Endothelial cell of umbilical vein (primary cell): ENCODE data around the gene RALB. TPM values are rescaled to one million over a fixed set of nuclear protein-coding genes. Genes with fewer than 3 reads are reported as not detected.

ENCODE experiments used
- BruUV-seq: library from RNA; stranded (reverse); fragments of 400-500 nt; replicated peaks from 2 replicates; lab custom pipeline; 2021; lab: Mats Ljungman, UMichigan
- CTCF ChIA-PET: fragments of 300-600, 350-600 bp; sonication (Branson Sonifier 250); formaldehyde crosslinking; loops from one replicate; lab custom pipeline; 2021; ENCODE audit warnings: antibody characterized with exemption, inconsistent platforms; lab: Charles Lee
- POLR2A ChIA-PET: fragments of 300-600, 350-600 bp; sonication (Branson Sonifier 250); formaldehyde crosslinking; loops from one replicate; lab custom pipeline; 2021; ENCODE audit warnings: antibody characterized with exemption, inconsistent platforms; lab: Charles Lee
- DNase-seq: peaks from one replicate; pipeline ENCODE4 v3.0.0-alpha.2; 2011; ENCODE audit warnings: low read depth, low spot score
- FAIRE-seq: peaks from 2 replicates; lab custom pipeline; 2011; peaks lifted over from hg19 to GRCh38; lab: Jason Lieb, UNC
- H2AFZ ChIP-seq: 2 replicates; pipeline ENCODE4 v1.6.0; 2012; ENCODE audit warnings: low read depth, low read length, control low read depth, inconsistent platforms
- H3K27ac ChIP-seq: 2 replicates; pipeline ENCODE4 v1.5.1; 2011; ENCODE audit warnings: low read depth, mild to moderate bottlenecking, control low read depth, low read length, moderate library complexity; ENCODE audit not compliant: insufficient read depth
- H3K27me3 ChIP-seq, 2 experiments: 2 replicates each; pipeline versions ENCODE4 v1.6.0 to v1.6.1; 2011; ENCODE audit warnings: low read length in 2 of 2, mixed read lengths in 1 of 2; ENCODE audit not compliant: control insufficient read depth in 2 of 2, insufficient read depth in 2 of 2
- H3K36me3 ChIP-seq, 2 experiments: 2 replicates in 1 of 2; 3 replicates in 1 of 2; pipeline ENCODE4 v1.5.1; 2011; ENCODE audit warnings: low read length in 2 of 2, mild to moderate bottlenecking in 1 of 2, moderate library complexity in 1 of 2; ENCODE audit not compliant: control insufficient read depth in 2 of 2, insufficient read depth in 2 of 2; ENCODE audit errors: extremely low read depth in 1 of 2
- H3K4me1 ChIP-seq: 3 replicates; pipeline ENCODE4 v1.5.1; 2011; ENCODE audit warnings: mild to moderate bottlenecking, low read length; ENCODE audit not compliant: control insufficient read depth, insufficient read depth; ENCODE audit errors: extremely low read depth
- H3K4me2 ChIP-seq: 2 replicates; pipeline ENCODE4 v1.6.1; 2011; ENCODE audit warnings: low read length, control low read depth, mixed read lengths; ENCODE audit not compliant: insufficient read depth
- H3K4me3 ChIP-seq, 3 experiments: fragments of 200-600 bp in 1 of 3; sonication (generic), shearing (Covaris generic) in 1 of 3; replicated peaks in 1 of 3; 2 replicates each; pipeline ENCODE4 v1.5.1; 2011 to 2016; ENCODE audit warnings: control low read depth in 3 of 3, low read length in 3 of 3, mild to moderate bottlenecking in 2 of 3, inconsistent platforms in 1 of 3, low read depth in 1 of 3, moderate library complexity in 1 of 3; ENCODE audit not compliant: insufficient read depth in 1 of 3
- H3K79me2 ChIP-seq: 2 replicates; pipeline ENCODE4 v1.6.0; 2012; ENCODE audit warnings: low read length, inconsistent platforms; ENCODE audit not compliant: control insufficient read depth, insufficient read depth
- H3K9ac ChIP-seq: replicated peaks from 2 replicates; pipeline ENCODE3; 2011; ENCODE audit warnings: low read length, control low read depth; ENCODE audit not compliant: insufficient read depth; ENCODE audit errors: extremely low read depth
- H3K9me1 ChIP-seq: replicated peaks from 3 replicates; pipeline ENCODE4 v1.6.0; 2011; ENCODE audit warnings: mild to moderate bottlenecking, low read length; ENCODE audit not compliant: control insufficient read depth, insufficient read depth; ENCODE audit errors: extremely low read depth
- H3K9me3 ChIP-seq: replicated peaks from 2 replicates; pipeline ENCODE4 v1.5.1; 2012; ENCODE audit warnings: low read length, inconsistent platforms; ENCODE audit not compliant: control insufficient read depth, insufficient read depth
- H4K20me1 ChIP-seq: replicated peaks from 2 replicates; pipeline ENCODE3; 2011; ENCODE audit warnings: mild to moderate bottlenecking, low read length; ENCODE audit not compliant: control insufficient read depth, insufficient read depth; ENCODE audit errors: extremely low read depth
- CTCF ChIP-seq, 2 donors: IDR thresholded peaks; 1 replicate in 1 of 2; 2 replicates in 1 of 2; pipeline ENCODE4 v1.5.1; 2011; ENCODE audit warnings: low read length in 2 of 2, mild to moderate bottlenecking in 2 of 2, moderate library complexity in 2 of 2, control low read depth in 1 of 2, inconsistent platforms in 1 of 2, low read depth in 1 of 2; ENCODE audit not compliant: insufficient read depth in 1 of 2; ENCODE audit errors: extremely low read depth in 1 of 2
- EZH2 ChIP-seq: IDR thresholded peaks from 2 replicates; pipeline ENCODE4 v1.6.1; 2012; ENCODE audit warnings: borderline replicate concordance, low read depth, mild to moderate bottlenecking, moderate library complexity, low read length, inconsistent platforms; ENCODE audit not compliant: severe bottlenecking
- FOS ChIP-seq: IDR thresholded peaks from 2 replicates; pipeline ENCODE4 v1.6.1; 2011; ENCODE audit warnings: mild to moderate bottlenecking, low read length, moderate library complexity, borderline replicate concordance; ENCODE audit not compliant: insufficient read depth
- GATA2 ChIP-seq: IDR thresholded peaks from 2 replicates; pipeline ENCODE4 v1.7.0; 2011; ENCODE audit warnings: low read depth, mild to moderate bottlenecking, moderate library complexity, mixed read lengths, low read length; ENCODE audit not compliant: insufficient read length, insufficient read depth
- JUN ChIP-seq: IDR thresholded peaks from 2 replicates; pipeline ENCODE4 v1.6.1; 2011; ENCODE audit warnings: borderline replicate concordance, low read depth; ENCODE audit not compliant: insufficient read length, insufficient read depth
- MAX ChIP-seq: IDR thresholded peaks from 2 replicates; pipeline ENCODE4 v1.6.1; 2011; ENCODE audit not compliant: insufficient read depth, insufficient read length
- MYC ChIP-seq: IDR thresholded peaks from one replicate; pipeline ENCODE4 v1.6.1; 2011; ENCODE audit warnings: mild to moderate bottlenecking, low read depth, low read length
- POLR2A ChIP-seq: IDR thresholded peaks from 2 replicates; pipeline ENCODE4 v1.6.1; 2012; ENCODE audit warnings: low read depth, mild to moderate bottlenecking, control low read depth, low read length
- POLR2AphosphoS5 ChIP-seq: IDR thresholded peaks from 2 replicates; pipeline ENCODE4 v1.6.1; 2012; ENCODE audit warnings: low read depth, mild to moderate bottlenecking, control low read depth, low read length, moderate library complexity; ENCODE audit not compliant: insufficient read depth
- dilution Hi-C: fragments of 300-500 bp; cut with MboI; formaldehyde crosslinking; loops from one replicate; pipeline ENCODE4 v1.15.0; 2019; ENCODE audit warnings: low sequenced_read_pairs; ENCODE audit not compliant: extremely low pct_ligation_motif_present
- intact Hi-C: fragments of 100-400 bp; cut with micrococcal nuclease; formaldehyde crosslinking; loops from one replicate; pipeline ENCODE4 v1.10.0; 2022
- polyA plus RNA-seq, 4 experiments: library from polyadenylated mRNA; depleted of rRNA in 3 of 4; stranded (reverse) in 3 of 4; unstranded in 1 of 4; fragments of >200 nt; gene quantifications; 2 replicates each; pipeline versions ENCODE4 v1.2.1 to v1.2.3, GENCODE V29; 2011 to 2012; ENCODE audit warnings: missing spikeins in 1 of 4
- total RNA-seq: library from RNA; stranded (reverse); gene quantifications from 2 replicates; pipeline ENCODE4 v1.2.3, GENCODE V29; 2021

RALB gene
- total and polyA plus RNA-seq, 2 donors (not counting 3 experiments of a cell fraction or from before 2014, with no cell fraction given): 105 to 115 TPM

- no TSS peak for BruUV-seq
- no peaks in the 10 kb centered on the region for H3K9me1 ChIP-seq
- no peak overlapping the region for H2AFZ ChIP-seq
- H3K27ac ChIP-seq: no peak overlapping the region
- H3K79me2 ChIP-seq: no peaks in the 10 kb centered on the region
- no peaks in the 10 kb centered on the region for H3K4me1 ChIP-seq
- no peaks in the 10 kb centered on the region for H3K9me3 ChIP-seq
- no peaks in the 10 kb centered on the region for H3K27me3 ChIP-seq
- no peak overlapping the region for H3K4me3 ChIP-seq
- TF ChIP-seq POLR2A (no peak), EZH2 (no peak), GATA2 (no peak), FOS (no peak), MYC (no peak), POLR2AphosphoS5 (no peak), JUN (no peak), CTCF (IDR thresholded peaks at IDR 0.05; ENCODE audit: extremely low read depth in 1 of 2, insufficient read depth in 1 of 2, low read depth in 1 of 2, low read length in 2 of 2) (no peak), MAX (no peak)
- no peak for DNase-seq
- H3K9ac ChIP-seq: no peak overlapping the region
- dilution Hi-C loops (no loop called here), intact Hi-C loops (no loop called here)
- H4K20me1 ChIP-seq: no peaks in the 10 kb centered on the region
- no peak overlapping the region for H3K4me2 ChIP-seq
- ChIA-PET POLR2A (no interaction called here), CTCF (no interaction called here)
- FAIRE-seq: no peak
- peaks cover 0 to 17% of the 10 kb centered on the region in 2 experiments for H3K36me3 ChIP-seq
Measured at GRCh38 chr2:120307482-120307881, 54.8 kb downstream of the RALB start.
